GM11168 (cell line): ENCODE measurements around the gene RALGAPA2.

Experiments
- in situ Hi-C: fragments of 300-500 bp; cut with MboI; formaldehyde crosslinking; loops from one replicate; pipeline ENCODE4 v1.12.0; 2022; ENCODE audit warnings: low sequenced_read_pairs; ENCODE audit not compliant: unreplicated experiment

The RALGAPA2 gene

DNA sequence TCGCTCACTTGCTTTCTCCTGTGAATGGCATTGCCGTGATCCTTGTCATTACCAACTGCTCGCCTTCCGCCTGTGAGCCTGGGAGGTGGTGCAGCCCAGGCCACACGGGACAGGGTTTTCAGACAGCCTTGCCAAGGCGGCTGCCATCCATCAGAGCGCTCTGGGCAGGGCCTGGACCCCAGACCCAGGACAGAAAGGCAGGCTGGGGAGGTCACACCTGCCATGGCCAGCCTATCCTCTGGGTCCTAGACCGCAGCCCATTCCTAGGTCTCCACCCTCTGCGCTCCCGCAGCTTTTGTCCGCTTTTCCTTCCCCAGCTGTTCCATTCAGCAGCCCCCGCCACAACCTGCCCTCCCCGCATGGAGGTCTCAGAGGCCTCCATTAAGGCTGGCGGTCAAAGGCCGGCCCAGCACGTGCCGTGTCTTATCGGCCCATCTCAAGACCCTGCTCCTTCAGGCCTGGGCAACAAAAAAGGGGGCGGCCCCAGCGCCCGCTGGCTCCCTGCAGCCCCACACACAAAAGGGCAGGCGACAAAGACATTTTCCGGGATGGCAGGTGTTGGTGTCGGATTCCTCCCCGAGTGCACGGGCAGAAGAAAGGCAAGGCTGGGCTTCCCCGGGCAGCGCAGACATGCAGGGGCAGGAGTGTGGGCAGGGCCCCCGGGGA lies 316.4 kb downstream of the RALGAPA2 start:
- in situ Hi-C loops: no loop called here

DNA sequence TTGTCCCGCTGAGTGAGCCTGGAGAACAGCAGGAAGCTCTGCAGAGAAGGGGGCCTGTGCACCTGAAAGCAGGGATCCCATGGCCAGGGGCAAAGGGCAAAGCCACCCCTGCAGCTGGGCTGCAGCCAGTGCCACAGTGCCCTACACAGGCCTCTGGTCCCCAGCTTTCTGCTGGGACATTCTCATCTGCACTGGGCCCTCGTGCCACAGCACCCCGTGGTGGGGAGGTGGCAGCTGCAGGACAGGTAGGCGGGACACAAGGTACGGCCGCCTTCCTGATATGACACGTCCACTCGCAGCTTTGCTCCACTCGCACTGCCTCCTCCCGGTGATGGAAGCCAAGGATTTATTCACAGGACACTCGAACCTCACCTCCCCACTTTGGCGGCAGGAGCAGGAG lies 317.4 kb downstream of the RALGAPA2 start:
- in situ Hi-C loops: no loop called here

DNA sequence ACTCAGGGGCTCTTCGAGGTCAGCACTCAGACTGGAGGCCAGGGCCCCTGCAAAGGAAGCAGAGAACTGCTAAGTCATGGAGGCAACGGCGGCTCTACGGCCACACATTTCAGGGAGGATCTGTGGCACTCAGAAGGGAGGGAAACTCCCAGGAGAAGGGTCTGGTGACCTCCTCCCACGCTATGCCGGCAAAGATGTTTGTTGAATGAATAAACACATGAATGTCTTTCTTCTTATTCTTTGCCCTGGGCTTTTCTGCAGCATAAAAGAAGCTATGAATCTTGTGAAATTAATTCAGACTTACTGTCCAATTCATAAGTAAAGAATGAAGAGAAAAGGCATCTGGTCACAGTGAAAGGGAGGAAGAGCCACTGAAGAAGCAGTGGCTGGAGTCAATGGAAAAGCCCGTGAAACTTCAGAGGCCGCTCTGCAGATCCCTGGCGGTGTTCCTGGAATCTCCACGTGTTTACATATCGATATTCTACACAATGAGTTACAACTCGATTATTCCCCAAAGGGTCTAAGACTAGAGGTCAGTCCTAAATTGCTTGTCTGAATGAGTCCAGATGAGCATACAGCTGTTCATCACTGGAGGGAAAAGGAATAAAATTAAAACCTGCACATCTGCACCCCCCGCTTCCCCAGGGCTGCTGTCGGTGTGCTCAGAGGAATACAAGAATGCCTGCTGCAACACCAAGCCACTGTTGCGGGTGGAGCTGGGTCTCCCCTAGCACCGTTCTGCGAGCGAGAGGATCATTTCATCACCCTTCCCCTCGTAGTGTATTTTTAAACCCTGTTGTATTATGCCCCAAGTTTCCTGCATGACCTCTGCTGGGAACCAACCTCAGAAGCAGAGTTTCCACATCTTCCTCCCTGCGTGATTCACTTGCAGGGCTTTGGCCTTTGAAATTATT lies 319.0 kb downstream of the RALGAPA2 start:
- in situ Hi-C loops: no loop called here

DNA sequence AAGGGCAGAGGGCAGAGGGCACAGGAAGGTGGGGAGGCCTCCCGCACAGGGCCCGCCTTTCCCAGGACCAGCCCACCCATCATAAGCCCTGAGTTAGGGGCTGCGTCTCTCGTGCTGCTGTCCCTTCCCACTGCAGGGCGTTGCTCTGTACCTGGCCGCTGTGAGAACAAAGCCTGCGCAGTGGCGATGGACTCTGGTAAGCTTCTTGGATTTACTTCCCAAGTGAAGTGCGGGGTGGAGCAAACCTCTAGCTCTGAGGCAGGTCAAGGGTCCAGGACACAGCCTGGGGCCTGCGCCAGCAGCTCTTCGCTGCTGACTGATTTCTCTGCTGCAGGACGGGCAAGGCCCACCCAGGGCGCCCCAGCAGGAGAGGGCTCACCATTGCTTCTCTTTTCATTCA lies 320.7 kb downstream of the RALGAPA2 start:
- in situ Hi-C loops: no loop called here

DNA sequence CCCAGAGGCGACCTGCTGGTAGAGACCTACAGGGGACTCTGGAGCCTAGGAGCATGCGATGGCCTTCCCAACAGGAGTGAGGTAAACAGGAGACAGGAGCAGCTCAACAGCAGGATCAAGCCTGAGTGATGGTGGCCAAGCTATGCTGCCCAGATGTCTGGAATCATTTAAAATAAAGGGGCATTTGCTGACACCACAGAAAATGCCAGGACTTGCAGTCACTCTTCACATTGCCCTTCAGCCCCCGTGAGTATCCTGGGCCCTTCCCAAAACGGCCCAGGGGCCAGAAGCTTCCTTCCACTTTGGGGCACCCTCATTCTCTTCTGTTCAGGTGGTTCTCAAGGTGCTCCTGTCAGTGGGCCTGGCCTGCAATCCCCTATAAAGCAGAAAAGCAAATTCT lies 321.3 kb downstream of the RALGAPA2 start:
- in situ Hi-C loops: no loop called here

DNA sequence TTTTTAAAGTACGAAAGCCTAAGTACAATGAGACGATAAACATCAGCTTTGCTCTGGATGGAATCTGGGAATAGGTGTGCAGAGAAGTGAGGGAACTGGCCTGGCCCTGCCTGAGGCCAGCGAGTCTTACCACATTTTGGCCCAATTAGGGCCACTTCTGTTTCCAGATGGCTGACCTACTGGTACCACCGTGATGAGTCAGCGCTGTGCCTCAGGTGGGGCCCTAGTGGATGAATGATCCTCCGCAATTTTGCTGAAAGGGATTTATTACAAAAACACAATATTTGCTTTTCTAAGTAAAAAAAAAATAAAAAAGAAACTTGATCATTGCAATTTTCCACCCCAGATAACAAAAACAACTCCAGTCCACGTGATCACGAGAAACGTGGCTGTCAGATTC lies 322.1 kb downstream of the RALGAPA2 start:
- in situ Hi-C loops: no loop called here

DNA sequence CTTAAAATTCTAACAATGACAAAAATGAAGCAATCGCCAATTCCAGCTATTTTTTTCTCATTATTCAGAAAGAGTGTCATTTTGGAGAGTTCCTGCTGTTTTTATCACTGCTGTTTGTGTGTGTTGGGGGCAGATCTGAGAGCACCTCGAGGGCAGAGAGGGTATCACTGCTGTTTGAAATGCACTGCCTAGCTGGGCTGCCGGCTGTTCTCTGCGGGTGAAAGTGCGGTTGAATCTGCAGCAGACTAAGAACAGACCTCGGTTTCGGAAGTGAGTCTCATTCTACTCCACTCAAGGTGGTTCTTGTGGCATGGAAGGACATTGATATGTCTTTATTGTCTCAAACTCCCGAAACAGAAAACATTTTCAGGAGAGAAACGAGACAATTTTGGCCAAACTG lies 326.3 kb downstream of the RALGAPA2 start:
- in situ Hi-C loops: no loop called here

DNA sequence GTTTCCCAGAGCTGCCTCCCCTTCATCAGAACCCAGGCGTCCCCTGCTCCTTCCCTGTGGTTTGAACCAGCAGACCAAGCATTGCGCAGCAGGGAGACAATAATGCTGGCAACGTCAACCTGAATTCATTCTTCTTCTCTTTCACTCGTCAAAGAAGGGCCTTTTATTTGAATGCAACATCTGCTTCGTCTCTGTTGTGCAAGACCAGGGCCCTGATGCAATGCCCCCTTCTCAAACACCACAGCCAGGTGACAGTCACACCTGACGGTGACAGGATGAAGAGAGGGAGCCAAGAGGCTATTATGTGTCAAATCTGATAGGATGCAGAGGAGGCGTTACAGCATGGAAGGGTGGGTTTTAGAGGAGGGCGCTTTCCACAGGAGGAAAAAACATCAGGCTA lies 336.6 kb downstream of the RALGAPA2 start:
- in situ Hi-C loops: no loop called here

DNA sequence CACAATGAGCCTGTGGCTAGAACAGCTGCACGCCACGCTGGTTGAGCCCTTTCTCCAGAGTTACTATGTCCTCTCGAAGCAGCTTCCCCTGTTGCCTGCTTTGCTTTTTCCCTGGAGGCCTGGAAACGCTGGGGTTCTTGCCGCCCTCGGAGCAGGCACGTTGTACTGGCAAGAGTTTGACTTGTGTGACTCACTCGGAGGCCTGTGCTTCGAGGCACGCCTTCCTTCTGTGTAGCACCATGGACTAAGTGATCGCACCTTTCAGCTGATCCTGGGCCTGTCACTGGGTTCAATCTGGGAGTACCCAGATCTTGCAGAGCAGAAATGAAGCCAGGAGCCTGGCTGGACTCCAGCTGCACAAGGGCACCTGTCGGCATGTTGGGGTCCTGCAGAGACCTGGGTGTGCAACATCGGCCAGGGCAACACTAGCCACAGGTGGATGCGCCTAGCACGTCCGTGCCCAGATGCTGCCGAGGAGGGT lies 339.3 kb downstream of the RALGAPA2 start:
- in situ Hi-C loops: no loop called here

DNA sequence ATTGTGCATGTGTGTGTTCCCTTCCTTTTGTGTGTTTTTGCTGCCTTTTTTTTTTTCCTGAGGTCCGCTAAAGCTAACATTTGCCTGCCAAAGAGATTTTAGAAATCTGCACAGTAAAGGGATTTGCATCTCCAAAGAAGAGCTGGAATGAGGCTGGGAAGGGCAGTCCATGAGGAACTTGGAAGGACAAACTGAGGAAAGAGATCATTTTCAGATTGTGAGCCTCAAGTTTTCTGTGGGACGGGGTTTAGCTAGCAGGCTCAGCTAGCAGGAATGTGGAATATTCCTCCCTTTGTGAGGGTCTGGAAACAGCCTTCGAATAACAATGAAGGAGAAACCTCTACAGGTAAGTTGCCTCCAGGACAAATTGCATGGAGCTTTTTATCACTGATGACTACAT lies 340.8 kb downstream of the RALGAPA2 start:
- in situ Hi-C loops: no loop called here

DNA sequence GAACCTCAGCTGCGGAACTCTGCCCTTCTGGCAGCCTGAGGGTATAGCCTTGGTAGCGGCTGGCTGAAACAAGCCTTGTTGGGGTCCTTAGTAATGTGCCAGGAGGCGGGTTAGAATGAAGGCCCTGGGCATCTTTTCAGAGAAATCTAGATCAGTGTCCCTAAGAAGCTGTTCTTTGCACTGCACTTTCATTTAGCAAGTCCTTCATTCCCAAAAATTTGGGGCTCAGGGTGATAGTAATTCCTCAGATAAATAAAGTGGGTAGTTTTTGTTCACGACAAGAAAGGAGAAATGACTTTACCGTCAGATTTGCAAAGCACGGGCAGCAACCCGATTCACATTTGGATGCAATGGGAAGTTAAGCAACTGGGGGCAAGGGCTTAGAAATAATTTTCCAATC lies 341.4 kb downstream of the RALGAPA2 start:
- in situ Hi-C loops: no loop called here

DNA sequence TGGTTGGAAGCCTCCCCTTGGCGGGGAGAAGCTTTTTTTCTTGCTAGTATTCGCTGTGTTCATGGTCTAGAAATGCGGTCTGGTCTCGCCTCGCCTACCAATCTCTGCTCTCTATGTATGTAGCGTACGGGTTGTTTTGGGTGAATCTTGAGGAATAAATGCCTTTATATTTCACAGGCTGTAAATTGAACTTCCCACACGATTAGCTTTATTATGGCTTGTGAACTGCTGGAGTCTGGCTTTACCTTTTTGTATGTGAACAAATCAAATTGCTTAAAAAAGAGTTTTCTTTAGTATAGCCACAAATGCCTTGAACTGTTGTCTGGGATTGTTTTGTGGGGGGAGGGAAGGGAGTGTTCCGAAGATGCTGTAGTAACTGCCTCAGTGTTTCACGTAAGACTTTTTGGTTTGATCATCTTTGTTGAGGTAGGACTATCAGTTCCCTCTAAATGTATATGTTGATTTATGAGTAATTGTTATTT lies 342.3 kb downstream of the RALGAPA2 start:
- in situ Hi-C loops: no loop called here

DNA sequence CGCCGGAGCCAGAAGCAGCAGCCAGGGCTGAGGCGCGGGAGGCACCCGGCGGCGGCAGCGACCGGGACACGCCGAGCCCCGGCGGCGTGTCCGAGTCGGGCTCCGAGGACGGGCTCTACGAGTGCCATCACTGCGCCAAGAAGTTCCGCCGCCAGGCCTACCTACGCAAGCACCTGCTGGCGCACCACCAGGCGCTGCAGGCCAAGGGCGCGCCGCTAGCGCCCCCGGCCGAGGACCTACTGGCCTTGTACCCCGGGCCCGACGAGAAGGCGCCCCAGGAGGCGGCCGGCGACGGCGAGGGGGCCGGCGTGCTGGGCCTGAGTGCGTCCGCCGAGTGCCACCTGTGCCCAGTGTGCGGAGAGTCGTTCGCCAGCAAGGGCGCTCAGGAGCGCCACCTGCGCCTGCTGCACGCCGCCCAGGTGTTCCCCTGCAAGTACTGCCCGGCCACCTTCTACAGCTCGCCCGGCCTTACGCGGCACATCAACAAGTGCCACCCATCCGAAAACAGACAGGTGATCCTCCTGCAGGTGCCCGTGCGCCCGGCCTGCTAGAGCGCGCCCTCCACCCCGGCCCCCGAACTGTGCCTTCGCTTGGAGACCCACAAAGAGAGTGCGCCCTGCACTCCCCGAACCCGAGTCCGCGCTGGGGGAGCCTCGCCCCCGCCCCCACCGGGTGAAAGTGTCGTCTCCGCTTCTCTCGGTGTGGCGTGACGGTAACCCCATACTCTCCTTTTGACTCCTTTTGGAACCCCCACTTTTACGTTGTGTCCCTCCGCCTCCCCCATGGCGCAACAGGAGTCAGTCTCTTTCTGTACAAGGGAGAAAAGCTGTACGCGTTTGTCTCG lies 343.0 kb downstream of the RALGAPA2 start:
- in situ Hi-C loops: no loop called here

DNA sequence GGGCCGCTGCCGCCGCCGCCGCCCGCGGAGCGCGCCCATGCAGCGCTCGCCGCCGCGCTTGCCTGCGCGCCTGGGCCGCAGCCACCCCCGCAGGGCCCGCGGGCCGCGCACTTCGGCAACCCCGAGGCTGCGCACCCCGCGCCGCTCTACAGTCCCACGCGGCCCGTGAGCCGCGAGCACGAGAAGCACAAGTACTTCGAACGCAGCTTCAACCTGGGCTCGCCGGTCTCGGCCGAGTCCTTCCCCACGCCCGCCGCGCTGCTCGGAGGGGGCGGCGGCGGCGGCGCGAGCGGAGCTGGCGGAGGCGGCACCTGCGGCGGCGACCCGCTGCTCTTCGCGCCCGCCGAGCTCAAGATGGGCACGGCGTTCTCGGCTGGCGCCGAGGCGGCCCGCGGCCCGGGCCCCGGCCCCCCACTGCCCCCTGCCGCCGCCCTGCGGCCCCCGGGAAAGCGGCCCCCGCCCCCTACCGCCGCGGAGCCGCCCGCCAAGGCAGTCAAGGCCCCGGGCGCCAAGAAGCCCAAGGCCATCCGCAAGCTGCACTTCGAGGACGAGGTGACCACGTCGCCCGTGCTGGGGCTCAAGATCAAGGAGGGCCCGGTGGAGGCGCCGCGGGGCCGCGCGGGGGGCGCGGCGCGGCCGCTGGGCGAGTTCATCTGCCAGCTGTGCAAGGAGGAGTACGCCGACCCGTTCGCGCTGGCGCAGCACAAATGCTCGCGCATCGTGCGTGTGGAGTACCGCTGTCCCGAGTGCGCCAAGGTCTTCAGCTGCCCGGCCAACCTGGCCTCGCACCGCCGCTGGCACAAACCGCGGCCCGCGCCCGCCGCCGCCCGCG lies 343.8 kb downstream of the RALGAPA2 start:
- in situ Hi-C loops: no loop called here

DNA sequence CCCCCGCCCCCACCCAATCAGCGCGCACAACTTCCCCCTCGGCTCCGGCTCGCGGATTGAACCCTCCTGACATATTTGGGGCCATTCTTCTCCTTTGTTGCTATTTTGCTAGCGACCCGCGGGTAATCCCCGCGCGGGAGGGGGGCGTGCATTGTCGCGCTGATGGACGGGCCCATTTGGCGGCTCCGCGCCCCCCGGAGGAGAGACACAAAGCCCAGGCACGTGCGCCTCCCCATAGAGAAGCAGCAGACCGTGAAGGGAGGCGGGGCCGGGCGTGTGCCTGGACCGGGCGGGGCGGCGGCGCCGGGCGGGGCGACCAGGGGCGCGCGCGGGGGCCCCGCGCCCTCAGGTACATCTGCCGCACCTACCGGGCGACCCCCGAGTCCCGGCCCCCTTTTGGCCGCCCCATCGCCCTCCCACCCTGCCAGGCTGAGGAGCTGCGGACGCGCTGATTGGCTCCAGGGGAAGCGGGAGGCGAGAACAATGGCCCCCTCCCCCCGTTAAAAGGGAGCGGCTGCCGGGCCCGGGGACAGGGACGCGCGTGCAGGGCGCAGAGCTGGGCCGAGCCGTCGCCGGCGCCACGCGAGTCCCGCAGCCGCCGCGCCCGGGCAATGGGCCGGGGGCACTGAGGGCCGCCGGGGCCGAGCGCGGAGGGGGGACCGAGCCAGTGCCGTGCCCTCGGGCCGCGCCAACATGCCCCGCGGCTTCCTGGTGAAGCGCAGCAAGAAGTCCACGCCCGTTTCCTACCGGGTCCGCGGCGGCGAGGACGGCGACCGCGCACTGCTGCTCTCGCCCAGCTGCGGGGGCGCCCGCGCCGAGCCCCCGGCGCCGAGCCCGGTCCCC lies 344.6 kb downstream of the RALGAPA2 start, which contains the start of gene INSM1:
TSS of gene INSM1 (plus strand) at position 530 of the 843 bp plus-strand sequence. CDS start at position 694, 164 bp downstream.
- in situ Hi-C loops: no loop called here

DNA sequence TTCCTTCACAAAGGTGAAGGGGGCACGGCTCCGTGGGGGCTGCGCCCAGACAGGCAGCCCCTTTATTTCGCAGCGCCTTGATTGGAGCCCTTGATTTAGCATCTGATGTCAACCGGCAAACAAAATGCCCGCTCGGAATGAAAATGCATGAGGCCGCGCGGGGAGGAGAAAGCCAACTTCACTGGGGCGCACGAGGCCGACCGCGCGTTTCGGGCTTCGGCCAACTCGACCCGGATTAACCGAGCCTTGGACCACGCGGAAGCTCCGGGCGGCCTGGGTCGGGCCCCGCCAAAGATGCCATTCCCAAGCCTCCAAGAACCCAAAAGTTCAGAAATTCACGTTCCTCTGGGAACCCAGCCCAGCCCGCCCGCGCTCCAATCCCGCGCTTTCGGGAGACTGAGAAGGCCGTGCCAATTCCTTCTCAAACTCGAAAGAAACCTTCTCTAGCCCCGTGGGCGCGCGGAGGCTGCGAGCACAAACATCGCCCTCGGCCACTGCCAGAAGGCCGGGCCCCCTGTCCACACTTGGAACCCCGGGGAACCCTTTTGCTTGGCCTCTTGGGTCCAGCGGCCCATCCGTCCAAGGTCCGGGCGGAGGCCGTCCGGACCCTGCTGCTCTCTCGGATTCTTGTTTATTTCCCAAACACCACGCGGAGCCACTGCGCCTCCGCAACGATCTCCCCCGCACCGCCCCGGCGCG lies 345.4 kb downstream of the RALGAPA2 start:
- in situ Hi-C loops: no loop called here

DNA sequence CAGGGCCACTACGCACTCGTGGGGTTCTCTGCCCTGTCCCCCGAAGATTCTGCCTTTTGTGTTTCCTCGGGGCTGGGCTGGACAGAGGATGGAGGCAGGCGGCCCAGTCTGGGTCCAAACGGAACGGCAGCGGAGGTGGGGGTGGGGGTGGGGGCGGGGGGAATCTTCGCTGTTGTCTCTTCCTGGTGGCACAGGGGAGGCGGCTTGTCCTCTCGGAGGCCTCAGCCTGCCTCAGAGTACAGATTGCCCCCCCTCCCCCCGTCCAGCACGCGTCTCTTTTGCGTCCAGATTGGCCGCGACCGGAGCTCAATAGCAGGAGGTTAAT lies 345.9 kb downstream of the RALGAPA2 start:
- in situ Hi-C loops: no loop called here

DNA sequence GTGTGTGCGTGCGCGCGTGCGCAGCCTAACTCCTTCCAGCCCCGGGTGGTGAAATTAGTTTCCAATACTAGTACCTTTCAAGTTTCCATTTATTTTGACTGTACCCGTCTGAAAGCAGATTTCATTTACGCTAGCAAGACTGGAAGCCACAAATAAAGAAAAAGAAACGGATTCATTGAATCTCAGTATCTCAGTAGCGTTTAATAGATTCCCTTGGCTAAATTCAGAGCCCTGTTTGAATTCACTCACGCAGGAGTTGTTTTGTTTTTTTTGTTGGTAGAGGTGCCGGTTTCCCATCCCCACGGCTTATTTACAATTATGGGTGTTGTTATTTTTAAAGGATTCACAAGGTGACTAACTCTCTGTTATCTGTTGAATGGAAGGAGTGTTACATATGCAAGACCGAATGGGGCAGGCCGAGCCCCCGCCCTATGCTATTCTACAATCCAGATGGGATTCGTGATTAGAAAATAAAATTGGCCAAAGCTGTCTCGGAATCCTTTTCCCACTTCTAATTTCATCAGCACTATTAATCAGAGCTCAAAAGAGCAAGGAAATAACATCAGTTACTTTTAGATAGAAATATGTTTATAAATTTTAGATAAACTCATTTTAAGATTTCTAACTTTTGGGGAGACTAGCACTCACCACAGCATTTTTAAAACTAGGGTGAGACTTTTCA lies 346.8 kb downstream of the RALGAPA2 start:
- in situ Hi-C loops: no loop called here
